GM15510 (cell line): ENCODE measurements around the gene GRK2.

ENCODE experiments used
- POLR2A ChIP-seq: IDR thresholded peaks from 3 replicates; pipeline ENCODE4 v1.6.1; 2011; ENCODE audit warnings: borderline replicate concordance; ENCODE audit not compliant: insufficient read length; ENCODE audit errors: extremely low read depth

The GRK2 gene

GRCh38 chr11:67317205-67317887 lies 51.1 kb downstream of the GRK2 start:
- TF ChIP-seq POLR2A: peak; percentile 73

DNA sequence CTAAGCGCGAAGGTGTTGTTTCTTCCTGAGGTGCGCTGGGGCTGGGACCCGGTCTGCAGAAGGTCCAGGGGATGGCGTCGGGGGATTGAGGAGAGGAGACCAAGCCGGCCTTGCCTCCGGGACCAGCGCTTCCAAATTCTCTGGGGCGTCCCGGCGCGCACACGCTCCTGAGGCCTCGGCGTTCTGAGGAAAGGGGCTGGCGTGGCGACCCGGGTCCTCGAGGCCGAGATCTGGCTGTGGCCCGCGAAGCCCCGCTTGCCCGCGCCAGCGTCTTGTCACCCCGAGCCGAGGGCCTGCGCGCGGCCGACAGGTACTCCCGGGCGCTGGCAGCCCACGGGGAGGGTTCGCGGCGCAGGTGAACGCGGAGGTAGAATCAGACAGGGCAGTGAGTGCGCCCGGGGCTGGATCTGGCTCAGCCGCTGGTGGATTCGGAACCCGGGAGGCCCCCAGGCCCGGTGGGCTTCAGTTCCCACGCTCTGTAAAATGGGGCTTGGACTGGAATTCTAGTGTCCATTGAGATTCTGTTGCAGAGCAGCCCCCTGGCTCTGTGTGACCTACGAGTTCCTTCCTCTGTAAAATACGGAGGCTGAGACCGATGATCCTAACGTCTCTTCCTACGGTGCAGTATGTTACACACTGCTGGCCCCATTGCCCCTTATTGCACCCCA lies 51.7 kb downstream of the GRK2 start:
- no peak for TF ChIP-seq POLR2A

DNA sequence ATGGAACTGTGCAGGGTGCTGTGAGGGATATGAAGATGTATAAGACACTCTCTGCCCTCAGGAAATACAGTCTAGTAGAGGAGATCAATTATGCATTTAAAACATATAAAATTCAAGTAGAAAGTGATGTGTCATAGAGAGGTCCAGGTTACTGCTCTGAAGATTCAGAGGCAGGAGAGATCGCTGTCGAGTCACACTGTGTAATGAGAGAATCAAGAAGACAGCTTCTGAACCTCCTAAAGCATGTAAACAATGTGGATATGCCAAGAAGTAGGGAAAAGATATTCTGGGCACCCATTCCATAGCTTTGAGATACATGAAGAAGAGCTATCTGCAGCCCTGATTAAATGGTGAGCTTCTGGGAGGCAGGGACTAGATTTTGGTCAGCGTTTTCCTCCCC lies 53.7 kb downstream of the GRK2 start:
- no peak for TF ChIP-seq POLR2A

GRCh38 chr11:67320691-67321090 lies 54.4 kb downstream of the GRK2 start:
- no peak for TF ChIP-seq POLR2A

DNA sequence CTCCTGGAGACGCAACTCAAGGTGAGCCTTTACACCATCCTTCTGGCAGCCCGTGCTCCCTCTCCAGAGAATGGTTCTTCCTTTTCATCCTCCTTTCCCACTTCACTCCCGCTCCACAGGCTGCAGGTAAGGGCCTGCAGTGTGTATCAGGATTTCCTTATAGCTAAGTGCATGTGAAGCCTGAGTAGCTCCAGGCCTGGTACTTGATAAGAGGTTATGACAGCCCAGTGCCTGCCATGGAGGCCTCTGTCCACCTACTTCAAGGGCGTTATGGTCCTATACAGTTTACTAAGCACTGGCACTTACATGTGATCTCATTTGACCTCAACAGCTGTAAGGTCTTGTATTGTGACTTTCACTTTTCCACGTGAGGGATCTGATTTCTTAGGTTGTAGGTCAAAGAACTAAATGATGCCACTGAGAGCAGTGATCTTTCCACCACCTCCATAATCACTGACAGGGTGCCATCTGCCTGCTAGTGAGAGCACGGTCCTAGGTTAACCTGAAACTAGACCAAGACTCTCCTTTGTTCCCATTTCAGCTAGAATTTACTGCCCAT lies 55.1 kb downstream of the GRK2 start:
- TF ChIP-seq POLR2A: no peak

GRCh38 chr11:67322049-67322448 lies 55.8 kb downstream of the GRK2 start:
- no peak for TF ChIP-seq POLR2A

DNA sequence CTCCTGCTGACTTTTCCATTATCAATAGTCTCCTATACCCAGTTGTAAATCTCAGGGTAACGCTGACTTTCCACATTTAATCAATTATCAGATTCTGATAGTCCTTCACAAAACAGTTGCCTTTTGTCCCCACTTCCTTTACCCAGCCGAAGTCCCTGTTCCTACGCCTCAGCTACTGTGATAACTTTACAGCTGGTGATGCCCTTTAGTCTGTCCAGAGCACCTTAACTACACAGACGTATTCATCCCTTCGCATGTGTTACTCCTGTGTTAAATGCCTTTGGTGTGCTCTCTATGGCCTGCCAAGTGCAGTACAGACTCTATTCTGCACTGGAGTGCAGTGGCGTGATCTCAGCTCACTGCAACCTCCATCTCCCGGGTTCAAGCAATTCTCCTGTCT lies 57.3 kb downstream of the GRK2 start:
- TF ChIP-seq POLR2A: no peak

DNA sequence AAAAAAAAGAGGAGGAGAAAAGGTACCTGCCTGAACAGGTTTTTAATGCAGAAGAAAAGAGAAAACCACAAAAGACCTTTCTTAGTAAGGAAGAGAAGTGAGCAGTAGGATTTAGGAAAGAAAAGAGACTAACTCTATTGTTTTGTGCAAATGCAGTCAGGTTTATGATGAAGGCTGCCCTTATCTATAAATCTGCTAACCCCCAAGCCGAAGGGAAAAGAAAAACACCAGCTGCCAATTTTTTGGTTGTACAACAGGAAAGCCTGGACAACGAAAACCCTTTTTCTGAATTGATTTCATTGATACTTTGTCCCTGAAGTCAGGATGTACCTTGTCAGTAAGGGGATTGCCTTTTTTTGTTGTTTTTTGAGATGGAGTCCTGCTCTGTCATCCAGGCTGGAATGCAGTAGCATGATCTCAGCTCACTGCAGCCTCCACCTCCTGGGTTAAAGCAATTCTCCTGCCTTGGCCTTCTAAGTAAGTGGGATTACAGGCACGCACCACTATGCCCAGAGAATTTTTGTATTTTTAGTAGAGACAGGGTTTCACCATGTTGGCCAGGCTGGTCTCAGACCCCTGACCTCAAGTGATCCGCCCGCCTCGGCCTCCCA lies 65.9 kb downstream of the GRK2 start:
- no peak for TF ChIP-seq POLR2A
